Measurements from ENCODE around the gene WDFY4. TPM values are rescaled to one million over a fixed set of nuclear protein-coding genes. Genes with fewer than 3 reads are reported as not detected.

The WDFY4 gene
- total RNA-seq, 1 experiment from 2014 or later, result 0.22 TPM

GRCh38 chr10:48900371-48900801 lies 215.7 kb downstream of the WDFY4 start:
- no peak overlapping the region for H3K9ac ChIP-seq (ENCODE audit: low read length)
- TF ChIP-seq REST (IDR thresholded peaks at IDR 0.05; ENCODE audit: low read depth) (no peak), EZH2 (IDR thresholded peaks at IDR 0.05) (no peak), SP1 (IDR thresholded peaks at IDR 0.05; ENCODE audit: low read depth) (no peak), CBX3 (IDR thresholded peaks at IDR 0.05; ENCODE audit: low read depth) (no peak), EZH2phosphoT487 (IDR thresholded peaks at IDR 0.05; ENCODE audit: borderline replicate concordance) (no peak), ELF1 (IDR thresholded peaks at IDR 0.05; ENCODE audit: borderline replicate concordance, low read depth) (no peak)
- ChIA-PET CTCF (no interaction called here), POLR2A (no interaction called here), RAD21 (ENCODE audit: low non-redundant PET in 1 of 2, low total read pairs in 2 of 2, uncharacterized antibody in 2 of 2, unreplicated experiment in 2 of 2) (no interaction called here)
- no peaks in the 10 kb centered on the region for H4K20me1 ChIP-seq (ENCODE audit: insufficient read depth)
- no peaks in the 10 kb centered on the region for H3K4me1 ChIP-seq (ENCODE audit: control insufficient read depth in 1 of 2, insufficient read depth in 2 of 2, low read length in 2 of 2)
- H3K9me2 ChIP-seq (ENCODE audit: insufficient read depth), result no peaks in the 10 kb centered on the region
- no peak overlapping the region for H3K4me3 ChIP-seq (replicated peaks in 1 of 2; ENCODE audit: low read depth in 1 of 2, low read length in 2 of 2)
- H3K79me2 ChIP-seq (ENCODE audit: insufficient read depth, low read length), result no peaks in the 10 kb centered on the region
- ATAC-seq, result no peak
- H3K27ac ChIP-seq (ENCODE audit: low read depth, low read length), result no peak overlapping the region
- BruUV-seq (replicated peaks), result no TSS peak
- H3K36me3 ChIP-seq (ENCODE audit: control insufficient read depth in 1 of 2, insufficient read depth in 2 of 2, low read length in 2 of 2), result no peaks in the 10 kb centered on the region
- no peak overlapping the region for H3K4me2 ChIP-seq (ENCODE audit: low read length)
- DNase-seq (ENCODE audit: low read depth, low spot score), result no peak
- intact Hi-C loops (cut with micrococcal nuclease), result no loop called here
- H2AFZ ChIP-seq (ENCODE audit: low read depth, low read length, poor library complexity, severe bottlenecking), result no peak overlapping the region
- H3K27me3 ChIP-seq (ENCODE audit: insufficient read depth, low read length), result 0 out of 2 replicates have a peak, but pooled peaks cover 8% of the 10 kb centered on the region
- H3K9me3 ChIP-seq (ENCODE audit: control insufficient read depth in 1 of 2, insufficient read depth in 1 of 2, low read depth in 1 of 2, low read length in 2 of 2), result no peaks in the 10 kb centered on the region

GRCh38 chr10:48901319-48901718 lies 216.6 kb downstream of the WDFY4 start:
- ChIA-PET RAD21 (ENCODE audit: low non-redundant PET in 1 of 2, low total read pairs in 2 of 2, uncharacterized antibody in 2 of 2, unreplicated experiment in 2 of 2) (no interaction called here), POLR2A (no interaction called here), CTCF (no interaction called here)
- Histone ChIP-seq H3K36me3 (ENCODE audit: control insufficient read depth in 1 of 2, insufficient read depth in 2 of 2, low read length in 2 of 2) (no peaks in the 10 kb centered on the region), H3K9ac (ENCODE audit: low read length) (no peak overlapping the region), H3K27me3 (ENCODE audit: insufficient read depth, low read length) (peaks cover 9% of the 10 kb centered on the region), H3K79me2 (ENCODE audit: insufficient read depth, low read length) (no peaks in the 10 kb centered on the region), H3K9me2 (ENCODE audit: insufficient read depth) (no peaks in the 10 kb centered on the region), H3K9me3 (ENCODE audit: control insufficient read depth in 1 of 2, insufficient read depth in 1 of 2, low read depth in 1 of 2, low read length in 2 of 2) (no peaks in the 10 kb centered on the region), H3K27ac (ENCODE audit: low read depth, low read length) (no peak overlapping the region), H2AFZ (ENCODE audit: low read depth, low read length, poor library complexity, severe bottlenecking) (no peak overlapping the region), H3K4me2 (ENCODE audit: low read length) (no peak overlapping the region), H4K20me1 (ENCODE audit: insufficient read depth) (no peaks in the 10 kb centered on the region), H3K4me3 (replicated peaks in 1 of 2; ENCODE audit: low read depth in 1 of 2, low read length in 2 of 2) (no peak overlapping the region), H3K4me1 (ENCODE audit: control insufficient read depth in 1 of 2, insufficient read depth in 2 of 2, low read length in 2 of 2) (no peaks in the 10 kb centered on the region)
- no TSS peak for BruUV-seq (replicated peaks)
- DNase-seq (ENCODE audit: low read depth, low spot score), result no peak
- intact Hi-C loops (cut with micrococcal nuclease), result no loop called here
- no peak for ATAC-seq
- TF ChIP-seq POLR2AphosphoS5 (IDR thresholded peaks at IDR 0.05; ENCODE audit: low read depth, low read length) (no peak), RAD21 (IDR thresholded peaks at IDR 0.05; ENCODE audit: low read depth) (no peak), JUND (IDR thresholded peaks at IDR 0.05) (no peak), SP1 (IDR thresholded peaks at IDR 0.05; ENCODE audit: low read depth) (no peak), MAX (IDR thresholded peaks at IDR 0.05) (no peak), EZH2phosphoT487 (IDR thresholded peaks at IDR 0.05; ENCODE audit: borderline replicate concordance) (no peak), YY1 (IDR thresholded peaks at IDR 0.05; ENCODE audit: extremely low read depth, insufficient replicate concordance, low read depth, low read length) (no peak), SRF (IDR thresholded peaks at IDR 0.05; ENCODE audit: low read depth) (no peak), CTCF (IDR thresholded peaks at IDR 0.05 in 2 of 3, conservative IDR thresholded peaks at IDR 0.05 in 1 of 3; ENCODE audit: borderline replicate concordance in 1 of 3, insufficient read depth in 1 of 3, low read depth in 2 of 3, low read length in 2 of 3) (no peak), ATF3 (IDR thresholded peaks at IDR 0.05) (no peak), FOSL1 (IDR thresholded peaks at IDR 0.05; ENCODE audit: low read depth) (no peak)
